ENCODE measurements around the gene TMED8. TPM values are rescaled to one million over a fixed set of nuclear protein-coding genes. Genes with fewer than 3 reads are reported as not detected.

The TMED8 gene
- total RNA-seq, 2 donors from 2014 or later: 13.2 to 16.0 TPM

GRCh38 chr14:77290705-77291104 lies 86.2 kb downstream of the TMED8 start:
- no peaks in the 10 kb centered on the region for H3K27me3 Mint-ChIP-seq
- H3K4me1 Mint-ChIP-seq: peaks cover 3% of the 10 kb centered on the region
- H3K27ac Mint-ChIP-seq: no peak overlapping the region
- no peak overlapping the region for H3K4me3 Mint-ChIP-seq
- no peaks in the 10 kb centered on the region for H3K9me3 ChIP-seq (ENCODE audit: control insufficient read depth, low read length, poor library complexity, severe bottlenecking)
- ATAC-seq: no peak
- H3K36me3 Mint-ChIP-seq (ENCODE audit: low read depth): peaks cover 7% of the 10 kb centered on the region
- DNase-seq: no peak

GRCh38 chr14:77286576-77286975 lies 90.3 kb downstream of the TMED8 start:
- no peaks in the 10 kb centered on the region for H3K9me3 ChIP-seq (ENCODE audit: control insufficient read depth, low read length, poor library complexity, severe bottlenecking)
- ATAC-seq (no peak), DNase-seq (no peak)
- Mint-ChIP-seq H3K27ac (no peak overlapping the region), H3K4me3 (no peak overlapping the region), H3K36me3 (ENCODE audit: low read depth) (peaks cover 11% of the 10 kb centered on the region), H3K27me3 (no peaks in the 10 kb centered on the region), H3K4me1 (no peaks in the 10 kb centered on the region)

Other genes with a start within 250 kb of the TMED8 start
- not detected for gene ZDHHC22, start 235.3 kb downstream of the TMED8 start, total RNA-seq
- 1 to 10 TPM in 1 of 2 donors, under 1 TPM in 1; 0.65 to 1.1 TPM for gene TMEM63C, start 195.3 kb downstream of the TMED8 start, total RNA-seq
- not detected for gene NGB, start 105.9 kb downstream of the TMED8 start, total RNA-seq
- gene POMT2, start 56.2 kb downstream of the TMED8 start, total RNA-seq: 10 to 100 TPM in 1 of 2 donors, 1 to 10 TPM in 1; 8.8 to 11.4 TPM
- 1 to 10 TPM; 5.5 to 7.5 TPM for gene GSTZ1, start 56.1 kb downstream of the TMED8 start, total RNA-seq
- under 1 TPM; 0.26 to 0.32 TPM for gene SAMD15, start 285 bp upstream of the TMED8 start, total RNA-seq
- gene NOXRED1, start 46.4 kb upstream of the TMED8 start, total RNA-seq: under 1 TPM in 1 of 2 donors, not detected in 1; 0.22 TPM
- 10 to 100 TPM; 13.8 to 15.0 TPM for gene VIPAS39, start 80.5 kb upstream of the TMED8 start, total RNA-seq
- 10 to 100 TPM; 58.8 to 71.0 TPM for gene AHSA1, start 81.0 kb upstream of the TMED8 start, total RNA-seq
- not detected for gene ISM2, start 121.7 kb upstream of the TMED8 start, total RNA-seq
- gene SPTLC2, start 239.5 kb upstream of the TMED8 start, total RNA-seq: 10 to 100 TPM; 22.0 to 22.3 TPM